ENCODE measurements around the gene NT5DC4.

NT5DC4 gene

GRCh38 chr2:112755444-112755843 is 34.6 kb downstream of the NT5DC4 start:
- no peak for DNase-seq (ENCODE audit: low spot score)

DNA sequence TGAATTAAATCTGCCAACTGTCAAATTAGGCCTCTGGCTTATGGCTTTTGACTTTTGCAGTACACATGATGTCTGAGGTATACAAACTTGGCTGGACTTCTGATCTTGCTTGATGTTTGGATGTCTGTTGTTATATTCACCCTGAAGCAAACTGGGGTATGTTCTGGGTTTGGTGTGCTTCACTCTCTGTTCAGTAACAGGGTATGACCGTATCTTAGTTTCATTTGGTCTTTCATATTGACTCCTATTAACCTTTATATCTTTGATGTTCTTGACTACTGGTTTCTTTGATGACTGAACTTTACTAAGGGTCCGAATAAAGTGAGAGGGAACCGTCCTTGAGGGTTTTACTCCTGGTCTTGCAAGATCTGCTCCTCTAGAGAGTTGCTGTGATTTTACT is 35.4 kb downstream of the NT5DC4 start:
- DNase-seq (ENCODE audit: low spot score): no peak

DNA sequence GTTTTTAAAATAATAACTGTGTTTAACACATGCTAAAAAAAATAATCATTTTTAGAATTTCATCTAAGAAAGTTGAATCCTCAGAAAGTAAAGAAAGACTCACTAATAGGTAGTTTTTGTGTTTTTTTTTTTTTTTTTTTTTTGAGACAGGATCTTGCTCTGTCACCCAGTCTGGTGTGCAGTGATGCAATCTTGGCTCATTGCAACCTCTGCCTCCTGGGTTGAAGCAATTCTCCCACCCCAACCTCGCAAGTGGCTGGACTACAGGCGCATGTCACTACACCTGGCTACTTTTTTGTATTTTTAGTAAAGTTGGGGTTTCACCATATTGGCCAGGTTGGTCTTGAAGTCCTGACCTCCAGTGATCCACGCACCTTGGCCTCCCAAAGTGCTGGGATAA is 36.4 kb downstream of the NT5DC4 start:
- no peak for DNase-seq (ENCODE audit: low spot score)

DNA sequence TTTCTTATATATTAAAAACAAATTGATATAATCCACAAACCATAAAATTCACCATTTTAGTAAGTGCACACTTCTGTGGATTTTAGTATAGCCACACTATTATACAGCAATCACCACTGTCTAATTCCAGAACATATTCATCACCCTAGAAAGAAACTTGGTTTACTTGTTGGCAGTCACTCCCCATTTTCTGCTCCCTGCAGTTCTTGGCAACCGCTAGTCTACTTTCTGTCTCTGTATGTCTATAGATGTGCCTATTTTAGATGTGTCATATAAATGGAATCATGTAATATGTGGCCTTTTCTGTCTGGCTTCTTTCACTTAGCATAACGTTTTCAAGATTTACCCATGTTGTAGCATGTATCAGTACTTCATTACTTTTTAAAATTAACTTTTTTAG is 37.9 kb downstream of the NT5DC4 start:
- DNase-seq (ENCODE audit: low spot score): no peak

DNA sequence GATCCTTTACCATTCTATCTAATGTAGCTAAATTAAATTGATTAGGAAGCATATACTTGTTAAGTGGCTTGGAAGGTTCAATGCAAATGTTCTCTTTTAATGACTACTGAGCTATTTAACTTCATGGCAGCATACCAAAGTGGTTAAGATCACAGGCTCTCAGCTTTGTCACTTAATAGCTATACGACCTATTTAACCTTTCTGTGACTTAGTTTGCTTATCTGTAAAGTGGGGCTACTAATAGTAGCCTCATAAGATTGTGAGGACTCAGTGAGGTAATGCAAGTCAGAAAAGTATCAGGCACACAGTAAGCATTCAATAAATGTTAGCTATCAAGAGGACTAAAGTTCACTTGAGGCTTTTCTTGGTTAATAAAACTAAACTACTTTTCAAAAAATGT is 39.3 kb downstream of the NT5DC4 start:
- no peak for DNase-seq (ENCODE audit: low spot score)

- DNase-seq (ENCODE audit: low spot score): no peak
These were observed 41.5 kb downstream of the NT5DC4 start for GRCh38 chr2:112762276-112762675.

- DNase-seq (ENCODE audit: low spot score): peak; percentile 96
These were observed 43.5 kb downstream of the NT5DC4 start, which contains the start of gene CKAP2L for GRCh38 chr2:112764071-112765044. Gene CKAP2L, minus strand, starts transcription at chr2:112764609. Its CDS starts 11 bp downstream, at chr2:112764598.

GRCh38 chr2:112765251-112765650 is 44.4 kb downstream of the NT5DC4 start:
- no peak for DNase-seq (ENCODE audit: low spot score)

- peak; percentile 9 for DNase-seq (ENCODE audit: low spot score)
These were observed 47.0 kb downstream of the NT5DC4 start for GRCh38 chr2:112767693-112768330.

- DNase-seq (ENCODE audit: low spot score): peak; percentile 56
These were observed 47.6 kb downstream of the NT5DC4 start for GRCh38 chr2:112768432-112768831.

GRCh38 chr2:112772322-112772721 is 51.5 kb downstream of the NT5DC4 start:
- no peak for DNase-seq (ENCODE audit: low spot score)

GRCh38 chr2:112772911-112773475 is 52.2 kb downstream of the NT5DC4 start:
- DNase-seq (ENCODE audit: low spot score): no peak

DNA sequence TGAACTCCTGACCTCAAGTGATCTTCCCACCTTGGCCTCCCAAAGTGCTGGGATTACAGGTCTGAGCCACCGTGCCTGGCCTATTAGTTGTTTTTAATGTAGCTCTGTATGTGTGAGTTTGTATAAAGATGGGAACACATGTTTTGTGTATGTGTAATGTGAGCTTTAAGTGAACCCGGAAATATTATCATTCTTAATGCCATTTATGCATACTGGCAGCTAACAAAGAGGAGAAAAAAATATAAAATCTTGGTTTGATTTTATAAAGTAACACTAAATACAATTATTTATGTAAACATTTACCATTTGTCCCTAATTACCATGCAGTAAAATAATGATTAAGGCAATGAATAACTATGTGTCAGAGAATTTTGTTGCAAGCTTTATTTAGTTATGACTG is 52.7 kb downstream of the NT5DC4 start:
- no peak for DNase-seq (ENCODE audit: low spot score)

GRCh38 chr2:112774536-112775285 is 53.9 kb downstream of the NT5DC4 start:
- no peak for DNase-seq (ENCODE audit: low spot score)

- no peak for DNase-seq (ENCODE audit: low spot score)
These were observed 55.3 kb downstream of the NT5DC4 start for GRCh38 chr2:112776113-112776512.

DNA sequence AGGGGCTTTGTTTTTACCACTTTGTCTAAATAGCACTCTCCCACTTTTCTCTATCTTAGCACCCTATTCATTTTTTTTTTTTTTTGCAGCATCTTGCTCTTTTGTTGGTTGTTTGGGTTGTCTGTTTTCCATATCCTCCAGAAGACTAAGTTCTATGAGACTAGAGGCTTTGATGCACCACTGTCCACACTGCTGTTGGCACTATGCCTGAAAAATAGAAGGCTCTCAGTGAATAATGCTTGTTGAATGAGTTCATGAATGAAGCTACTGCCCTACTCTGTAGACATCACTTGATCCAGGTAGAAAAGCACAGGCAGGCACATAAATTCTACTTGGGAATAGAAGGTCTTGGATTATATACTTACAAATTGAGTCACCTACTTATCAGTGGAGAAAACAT is 56.2 kb downstream of the NT5DC4 start:
- DNase-seq (ENCODE audit: low spot score): no peak

GRCh38 chr2:112779598-112779997 is 58.8 kb downstream of the NT5DC4 start:
- DNase-seq (ENCODE audit: low spot score): no peak

DNA sequence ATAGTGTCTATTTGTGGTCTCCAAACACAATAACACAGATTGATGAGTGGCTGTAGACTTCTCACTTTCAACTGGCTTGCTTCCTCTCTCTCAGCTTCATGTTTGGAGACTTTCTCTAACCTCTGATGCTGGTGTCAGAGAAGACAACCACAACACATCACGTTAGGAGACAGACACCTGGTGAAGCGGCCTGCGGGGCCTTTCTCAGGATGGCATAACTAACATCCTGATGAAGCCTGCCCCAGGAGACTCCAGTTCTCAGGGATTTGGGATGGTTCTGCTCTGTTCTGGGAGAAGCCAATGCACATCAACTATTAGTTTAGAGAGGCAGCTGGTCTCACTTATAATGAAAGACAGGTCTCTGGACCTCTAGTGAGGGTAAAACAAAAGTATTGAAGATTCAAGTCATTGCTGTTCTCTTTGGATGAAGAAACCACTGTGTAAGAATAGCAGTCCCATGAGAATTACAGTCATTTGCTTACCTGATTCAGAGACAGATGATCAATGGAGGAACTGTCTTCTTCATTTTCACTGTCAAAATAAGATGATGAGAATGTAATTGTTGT is 61.5 kb downstream of the NT5DC4 start:
- no peak for DNase-seq (ENCODE audit: low spot score)

DNA sequence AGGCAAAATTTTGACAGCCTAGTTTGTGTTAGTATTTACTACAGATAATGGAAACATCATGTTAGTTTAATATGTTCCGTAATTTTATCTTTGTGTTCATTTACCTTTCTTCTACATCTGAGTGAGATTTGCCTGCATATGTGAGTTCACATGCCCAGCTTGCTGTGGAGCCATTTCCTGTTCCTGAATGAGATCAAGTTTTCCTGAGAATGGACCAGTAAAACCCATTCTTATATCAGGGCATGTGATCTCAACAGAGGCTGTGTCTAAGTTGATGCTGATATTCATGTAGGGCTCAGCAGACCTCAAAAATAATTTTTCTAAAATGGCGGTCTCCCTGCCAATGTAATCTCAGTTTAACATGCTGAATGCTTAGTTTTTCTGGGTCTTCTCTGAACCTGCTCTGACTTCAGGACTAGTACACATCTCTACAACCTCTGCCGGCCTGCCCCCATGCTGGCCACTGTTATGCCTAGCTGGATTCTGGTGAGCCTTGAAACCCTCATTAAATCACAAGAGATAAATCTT is 62.4 kb downstream of the NT5DC4 start:
- DNase-seq (ENCODE audit: low spot score): no peak

DNA sequence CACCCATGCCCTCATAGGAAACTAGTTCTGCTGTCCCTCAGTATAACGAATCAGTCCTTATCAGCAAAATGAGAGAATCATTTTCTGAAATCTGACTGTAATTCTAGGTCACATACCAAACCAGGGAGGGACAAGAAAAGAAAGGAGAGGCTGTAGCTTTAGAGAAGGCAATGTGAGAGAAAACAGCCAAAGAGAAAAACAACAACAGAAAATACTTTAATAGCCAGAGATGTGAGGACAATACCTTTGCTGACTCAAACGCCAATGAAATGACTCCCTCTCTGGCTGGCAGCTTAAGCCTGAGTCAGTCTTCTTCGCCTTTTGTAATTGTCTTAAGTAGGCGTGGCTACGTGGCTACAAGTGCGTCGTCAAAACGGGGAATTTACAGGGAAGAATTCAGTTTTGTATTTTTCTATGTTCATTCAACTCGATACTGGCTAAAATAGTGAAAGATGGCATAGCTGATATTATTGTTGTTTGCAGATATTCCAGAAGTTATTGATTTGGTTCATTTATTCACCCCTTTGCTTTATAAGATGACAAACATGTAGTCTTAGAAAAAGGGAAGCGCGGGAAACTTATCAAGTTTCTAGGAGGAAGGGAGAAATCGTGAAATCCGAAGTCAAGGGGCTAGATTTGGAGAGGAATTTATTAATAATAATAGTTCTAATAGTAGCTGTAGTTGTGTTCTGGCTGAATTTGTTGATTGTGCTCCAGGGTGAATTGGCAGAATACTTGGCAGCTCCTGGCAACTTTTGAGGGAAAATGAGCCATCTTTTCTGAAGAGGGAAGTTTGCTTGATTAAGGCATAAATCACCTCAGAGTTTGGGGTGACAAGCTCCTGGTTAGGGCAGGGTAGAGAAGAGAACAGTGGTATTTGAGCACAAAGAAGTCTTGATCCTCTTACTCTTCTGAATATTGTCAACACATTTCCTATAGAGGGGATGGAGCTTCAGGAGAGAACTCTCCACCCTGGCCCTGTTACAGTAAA is 63.7 kb downstream of the NT5DC4 start, which contains the start of gene IL1A:
IL1A (minus strand) TSS at position 295 of the 991 bp plus-strand sequence. CDS start 723 bp downstream, outside the sequence.
- peak; percentile 64 for DNase-seq (ENCODE audit: low spot score)

Measured in LoVo (cell line).